GM18508 (cell line): ENCODE results near the gene STAT1.

ENCODE experiments used
- ATAC-seq: cut with Tn5 transposase; IDR thresholded peaks from one replicate; pipeline ENCODE4 v1.9.1; 2021; ENCODE audit warnings: moderate number of reproducible peaks; ENCODE audit not compliant: insufficient read depth, unreplicated experiment

Gene STAT1

GRCh38 chr2:191013932-191014652, at the start of gene STAT1:
STAT1 (minus strand) TSS chr2:191014171; CDS start chr2:191010003, 4,168 bp downstream.
- ATAC-seq, result peak; percentile 55

GRCh38 chr2:191063584-191063983, 49.6 kb upstream of the STAT1 start:
- ATAC-seq, result no peak

- no peak for ATAC-seq
Observed at GRCh38 chr2:191061381-191061980, 47.5 kb upstream of the STAT1 start.

- ATAC-seq, result no peak
Observed at GRCh38 chr2:191059308-191059707, 45.3 kb upstream of the STAT1 start.

- ATAC-seq, result no peak
Observed at GRCh38 chr2:191056228-191056627, 42.3 kb upstream of the STAT1 start.

GRCh38 chr2:191053256-191053655, 39.3 kb upstream of the STAT1 start:
- no peak for ATAC-seq

GRCh38 chr2:191051825-191052778, 38.1 kb upstream of the STAT1 start:
- no peak for ATAC-seq

- ATAC-seq, result no peak
Observed at GRCh38 chr2:191051177-191051576, 37.2 kb upstream of the STAT1 start.

- no peak for ATAC-seq
Observed at GRCh38 chr2:191050640-191050987, 36.6 kb upstream of the STAT1 start.

GRCh38 chr2:191049728-191050639, 36.0 kb upstream of the STAT1 start:
- ATAC-seq, result peak; percentile 69

- no peak for ATAC-seq
Observed at GRCh38 chr2:191048073-191048472, 34.1 kb upstream of the STAT1 start.

- ATAC-seq, result no peak
Observed at GRCh38 chr2:191045141-191045540, 31.2 kb upstream of the STAT1 start.

GRCh38 chr2:191043438-191043837, 29.5 kb upstream of the STAT1 start:
- ATAC-seq, result no peak

GRCh38 chr2:191041418-191042161, 27.6 kb upstream of the STAT1 start:
- no peak for ATAC-seq

GRCh38 chr2:191039616-191040015, 25.6 kb upstream of the STAT1 start:
- ATAC-seq, result no peak

GRCh38 chr2:191038741-191039140, 24.8 kb upstream of the STAT1 start:
- no peak for ATAC-seq

GRCh38 chr2:191038241-191038725, 24.3 kb upstream of the STAT1 start:
- ATAC-seq, result no peak

- no peak for ATAC-seq
Observed at GRCh38 chr2:191037351-191037750, 23.4 kb upstream of the STAT1 start.

GRCh38 chr2:191036363-191036762, 22.4 kb upstream of the STAT1 start:
- no peak for ATAC-seq
